ENCODE results near the gene TRMT10A. TPM values are rescaled to one million over a fixed set of nuclear protein-coding genes. Genes with fewer than 3 reads are reported as not detected.

Gene TRMT10A
- total and polyA plus RNA-seq, 2 of the 13 experiments (the other 11 are each of a cell fraction or from before 2014, with no cell fraction given), result 3.9 to 12.6 TPM

- TF ChIP-seq SKIL (CRISPR knock-in tag; IDR thresholded peaks at IDR 0.05; ENCODE audit: borderline replicate concordance), result no peak
- TF ChIP-seq TFE3 (CRISPR knock-in tag; IDR thresholded peaks at IDR 0.05), result no peak
- TF ChIP-seq ZKSCAN8 (CRISPR knock-in tag; IDR thresholded peaks at IDR 0.05; ENCODE audit: borderline replicate concordance), result no peak
- TF ChIP-seq ZNF567 (CRISPR knock-in tag; IDR thresholded peaks at IDR 0.05; ENCODE audit: borderline replicate concordance), result 0 out of 2 replicates have a peak, but pooled peaks have one; percentile 62
- TF ChIP-seq ZNF350 (CRISPR knock-in tag; IDR thresholded peaks at IDR 0.05; ENCODE audit: borderline replicate concordance, low read depth), result peak; percentile 73; the same call in 1 of the 2 replicates
- TF ChIP-seq HOXD1 (CRISPR knock-in tag; IDR thresholded peaks at IDR 0.05), result no peak
- TF ChIP-seq MAFF (IDR thresholded peaks at IDR 0.05; ENCODE audit: low read depth, low read length), result 0 out of 2 replicates have a peak, but pooled peaks have one; percentile 2
- no peak for TF ChIP-seq ZNF709 (CRISPR knock-in tag; IDR thresholded peaks at IDR 0.05)
- TF ChIP-seq ZNF747 (CRISPR knock-in tag; IDR thresholded peaks at IDR 0.05; ENCODE audit: borderline replicate concordance), result no peak
- TF ChIP-seq CEBPG (CRISPR knock-in tag; IDR thresholded peaks at IDR 0.05), result peak; percentile 54; the same call in 1 of the 2 replicates
- TF ChIP-seq TEAD3 (CRISPR knock-in tag; optimal IDR thresholded peaks at IDR 0.05; ENCODE audit: borderline replicate concordance), result peak; percentile 55
- no peak for TF ChIP-seq ZNF780A (CRISPR knock-in tag; IDR thresholded peaks at IDR 0.05)
- TF ChIP-seq PRPF4 (IDR thresholded peaks at IDR 0.05; ENCODE audit: low read depth, low read length, poor library complexity, severe bottlenecking), result no peak
- no peak for TF ChIP-seq ZBTB1 (CRISPR knock-in tag; IDR thresholded peaks at IDR 0.05; ENCODE audit: borderline replicate concordance)
- TF ChIP-seq CEBPZ (IDR thresholded peaks at IDR 0.05; ENCODE audit: low read length), result no peak
- no peak for TF ChIP-seq ETS1 (CRISPR knock-in tag; IDR thresholded peaks at IDR 0.05)
- TF ChIP-seq ZNF891 (CRISPR knock-in tag; IDR thresholded peaks at IDR 0.05), result no peak
- no peak for TF ChIP-seq FOXC1 (CRISPR knock-in tag; IDR thresholded peaks at IDR 0.05; ENCODE audit: borderline replicate concordance)
- TF ChIP-seq ZNF3 (CRISPR knock-in tag; IDR thresholded peaks at IDR 0.05), result no peak
- no peak for TF ChIP-seq IKZF1 (IDR thresholded peaks at IDR 0.05)
- TF ChIP-seq CBX1 (IDR thresholded peaks at IDR 0.05; ENCODE audit: low read depth), result peak; percentile 38
- no peak; the same call in 1 of the 2 replicates for TF ChIP-seq ZNF598 (CRISPR knock-in tag; IDR thresholded peaks at IDR 0.05; ENCODE audit: borderline replicate concordance)
- TF ChIP-seq TCF7 (IDR thresholded peaks at IDR 0.05; ENCODE audit: low read depth), result no peak
Observed at GRCh38 chr4:99563310-99564186, at the start of gene TRMT10A (continued).

Data from HepG2 (cell line).